Measurements from ENCODE around the gene RDX.
"Not testable (repeated sequence)": the region's sequence is repeated elsewhere in the genome, so short reads cannot be mapped to it uniquely, and the experiment has no call there.

Gene RDX

GRCh38 chr11:110293389-110293788, 3.0 kb downstream of the RDX start:
- Histone ChIP-seq H3K79me2 (ENCODE audit: control insufficient read depth, low read length) (no peaks in the 10 kb centered on the region), H3K4me3 (ENCODE audit: low read length) (no peak overlapping the region), H3K9me3 (ENCODE audit: control insufficient read depth, insufficient read depth, low read length) (no peaks in the 10 kb centered on the region), H3K36me3 (ENCODE audit: control insufficient read depth, low read length) (no peaks in the 10 kb centered on the region), H3K9me2 (replicated peaks; ENCODE audit: control insufficient read depth, low read length) (no peaks in the 10 kb centered on the region), H4K20me1 (ENCODE audit: control insufficient read depth, insufficient read depth, low read depth, low read length) (no peaks in the 10 kb centered on the region; the same call in 1 of the 2 replicates), H3K4me2 (ENCODE audit: low read length) (no peak overlapping the region), H3F3A (ENCODE audit: control insufficient read depth, insufficient read depth) (peaks cover 2% of the 10 kb centered on the region; the same call in 1 of the 2 replicates), H3K27me3 (ENCODE audit: control insufficient read depth, low read length) (peaks cover 48% of the 10 kb centered on the region), H3K4me1 (ENCODE audit: control insufficient read depth, low read length) (peaks cover 13% of the 10 kb centered on the region), H3K27ac (ENCODE audit: low read depth, low read length) (no peak overlapping the region)
- TF ChIP-seq EZH2phosphoT487 (IDR thresholded peaks at IDR 0.05; ENCODE audit: borderline replicate concordance, low read length) (no peak), CTCF (IDR thresholded peaks at IDR 0.05; ENCODE audit: low read depth, low read length, poor library complexity, severe bottlenecking) (no peak)

GRCh38 chr11:110292146-110292545, 4.3 kb downstream of the RDX start:
- H3K9me2 ChIP-seq (replicated peaks; ENCODE audit: control insufficient read depth, low read length); H3K4me3 ChIP-seq (ENCODE audit: low read length); H3F3A ChIP-seq (ENCODE audit: control insufficient read depth, insufficient read depth); H3K79me2 ChIP-seq (ENCODE audit: control insufficient read depth, low read length); H3K36me3 ChIP-seq (ENCODE audit: control insufficient read depth, low read length); H3K27ac ChIP-seq (ENCODE audit: low read depth, low read length); H4K20me1 ChIP-seq (ENCODE audit: control insufficient read depth, insufficient read depth, low read depth, low read length); H3K4me2 ChIP-seq (ENCODE audit: low read length); H3K9me3 ChIP-seq (ENCODE audit: control insufficient read depth, insufficient read depth, low read length): not testable (repeated sequence)
- Histone ChIP-seq H3K4me1 (ENCODE audit: control insufficient read depth, low read length) (peaks cover 23% of the 10 kb centered on the region), H3K27me3 (ENCODE audit: control insufficient read depth, low read length) (peaks cover 35% of the 10 kb centered on the region)

GRCh38 chr11:110290591-110291334, 5.7 kb downstream of the RDX start:
- Histone ChIP-seq H3K9me2 (replicated peaks; ENCODE audit: control insufficient read depth, low read length) (no peaks in the 10 kb centered on the region), H4K20me1 (ENCODE audit: control insufficient read depth, insufficient read depth, low read depth, low read length) (no peaks in the 10 kb centered on the region; the same call in 1 of the 2 replicates), H3K27me3 (ENCODE audit: control insufficient read depth, low read length) (peaks cover 24% of the 10 kb centered on the region), H3K4me1 (ENCODE audit: control insufficient read depth, low read length) (peaks cover 16% of the 10 kb centered on the region), H3F3A (ENCODE audit: control insufficient read depth, insufficient read depth) (no peaks in the 10 kb centered on the region; the same call in 1 of the 2 replicates), H3K4me2 (ENCODE audit: low read length) (no peak overlapping the region), H3K4me3 (ENCODE audit: low read length) (no peak overlapping the region), H3K36me3 (ENCODE audit: control insufficient read depth, low read length) (no peaks in the 10 kb centered on the region), H3K27ac (ENCODE audit: low read depth, low read length) (no peak overlapping the region), H3K9me3 (ENCODE audit: control insufficient read depth, insufficient read depth, low read length) (no peaks in the 10 kb centered on the region), H3K79me2 (ENCODE audit: control insufficient read depth, low read length) (no peaks in the 10 kb centered on the region)
- TF ChIP-seq CTCF (IDR thresholded peaks at IDR 0.05; ENCODE audit: low read depth, low read length, poor library complexity, severe bottlenecking) (no peak), EZH2phosphoT487 (IDR thresholded peaks at IDR 0.05; ENCODE audit: borderline replicate concordance, low read length) (no peak)

GRCh38 chr11:110289472-110289871, 6.9 kb downstream of the RDX start:
- Histone ChIP-seq H3K4me3 (ENCODE audit: low read length) (no peak overlapping the region), H3K4me1 (ENCODE audit: control insufficient read depth, low read length) (peaks cover 12% of the 10 kb centered on the region), H3K9me2 (replicated peaks; ENCODE audit: control insufficient read depth, low read length) (no peaks in the 10 kb centered on the region), H3K9me3 (ENCODE audit: control insufficient read depth, insufficient read depth, low read length) (no peaks in the 10 kb centered on the region), H3K27me3 (ENCODE audit: control insufficient read depth, low read length) (peaks cover 11% of the 10 kb centered on the region), H3K27ac (ENCODE audit: low read depth, low read length) (no peak overlapping the region), H3K79me2 (ENCODE audit: control insufficient read depth, low read length) (no peaks in the 10 kb centered on the region), H4K20me1 (ENCODE audit: control insufficient read depth, insufficient read depth, low read depth, low read length) (no peaks in the 10 kb centered on the region; the same call in 1 of the 2 replicates), H3K4me2 (ENCODE audit: low read length) (no peak overlapping the region), H3F3A (ENCODE audit: control insufficient read depth, insufficient read depth) (no peaks in the 10 kb centered on the region; the same call in 1 of the 2 replicates), H3K36me3 (ENCODE audit: control insufficient read depth, low read length) (no peaks in the 10 kb centered on the region)
- TF ChIP-seq CTCF (IDR thresholded peaks at IDR 0.05; ENCODE audit: low read depth, low read length, poor library complexity, severe bottlenecking) (no peak), EZH2phosphoT487 (IDR thresholded peaks at IDR 0.05; ENCODE audit: borderline replicate concordance, low read length) (no peak)

Data from DOHH2 (cell line).